ENCODE results near the gene PLB1.
"Not testable (repeated sequence)": the region's sequence is repeated elsewhere in the genome, so short reads cannot be mapped to it uniquely, and the experiment has no call there.

PLB1 gene

GRCh38 chr2:28649481-28650265 lies 153.8 kb downstream of the PLB1 start:
- no peak for FAIRE-seq

GRCh38 chr2:28650266-28650584 lies 154.4 kb downstream of the PLB1 start:
- FAIRE-seq = no peak

GRCh38 chr2:28652217-28652616 lies 156.4 kb downstream of the PLB1 start:
- FAIRE-seq = no peak

GRCh38 chr2:28653892-28654662 lies 158.2 kb downstream of the PLB1 start:
- no peak for FAIRE-seq

GRCh38 chr2:28654663-28655320 lies 158.9 kb downstream of the PLB1 start:
- FAIRE-seq = no peak

- no peak for FAIRE-seq
Measured at GRCh38 chr2:28656937-28657615, 161.2 kb downstream of the PLB1 start.

- FAIRE-seq = no peak
Measured at GRCh38 chr2:28658369-28658768, 162.5 kb downstream of the PLB1 start.

- FAIRE-seq = no peak
Measured at GRCh38 chr2:28659127-28659526, 163.3 kb downstream of the PLB1 start.

GRCh38 chr2:28661589-28662001 lies 165.7 kb downstream of the PLB1 start:
- FAIRE-seq = no peak

- FAIRE-seq = no peak
Measured at GRCh38 chr2:28662044-28662443, 166.2 kb downstream of the PLB1 start.

- no peak for FAIRE-seq
Measured at GRCh38 chr2:28662468-28663181, 166.8 kb downstream of the PLB1 start.

- no peak for FAIRE-seq
Measured at GRCh38 chr2:28663359-28663758, 167.5 kb downstream of the PLB1 start.

- no peak for FAIRE-seq
Measured at GRCh38 chr2:28664120-28664842, 168.4 kb downstream of the PLB1 start.

- no peak for FAIRE-seq
Measured at GRCh38 chr2:28665041-28665704, 169.3 kb downstream of the PLB1 start.

- FAIRE-seq = not testable (repeated sequence)
Measured at GRCh38 chr2:28665811-28666377, 170.0 kb downstream of the PLB1 start.

GRCh38 chr2:28666496-28667184 lies 170.8 kb downstream of the PLB1 start:
- no peak for FAIRE-seq

GRCh38 chr2:28667261-28667660 lies 171.4 kb downstream of the PLB1 start:
- FAIRE-seq = no peak

GRCh38 chr2:28668106-28668814 lies 172.4 kb downstream of the PLB1 start:
- no peak for FAIRE-seq

GRCh38 chr2:28668880-28669279 lies 173.0 kb downstream of the PLB1 start:
- no peak for FAIRE-seq

GRCh38 chr2:28670856-28671255 lies 175.0 kb downstream of the PLB1 start:
- no peak for FAIRE-seq

Measured in colon (tissue), 2 donors.